H9 (cell line): ENCODE measurements around the gene SLC18B1. TPM values are rescaled to one million over a fixed set of nuclear protein-coding genes. Genes with fewer than 3 reads are reported as not detected.

Experiments
- DNase-seq: peaks from one replicate; pipeline ENCODE4 v3.0.0-alpha.2; 2017
- H2AFZ ChIP-seq: one replicate; pipeline ENCODE4 v1.6.1; 2013; ENCODE audit warnings: mild to moderate bottlenecking, low read length, control low read depth, moderate library complexity
- H2AK5ac ChIP-seq: 2 replicates; pipeline ENCODE4 v1.6.1; 2013; ENCODE audit warnings: low read length, control low read depth, mixed read lengths; ENCODE audit not compliant: insufficient read length
- H2BK120ac ChIP-seq: one replicate; pipeline ENCODE4 v1.6.1; 2013; ENCODE audit warnings: low read depth, mild to moderate bottlenecking, low read length, control low read depth, inconsistent platforms; ENCODE audit not compliant: poor library complexity, severe bottlenecking
- H2BK12ac ChIP-seq: 2 replicates; pipeline ENCODE4 v1.6.1; 2013; ENCODE audit warnings: low read length, control low read depth, mixed read lengths, low read depth; ENCODE audit not compliant: insufficient read length
- H2BK15ac ChIP-seq: 2 replicates; pipeline ENCODE4 v1.6.1; 2013; ENCODE audit warnings: low read depth, low read length, control low read depth
- H2BK20ac ChIP-seq: one replicate; pipeline ENCODE4 v1.6.1; 2013; ENCODE audit warnings: low read depth, mild to moderate bottlenecking, low read length, control low read depth, inconsistent platforms; ENCODE audit not compliant: poor library complexity, severe bottlenecking
- H2BK5ac ChIP-seq: 2 replicates; pipeline ENCODE4 v1.6.1; 2013; ENCODE audit warnings: low read length, control low read depth, mixed read lengths; ENCODE audit not compliant: insufficient read length
- H3K14ac ChIP-seq: 2 replicates; pipeline ENCODE4 v1.6.1; 2013; ENCODE audit warnings: low read length, control low read depth; ENCODE audit not compliant: insufficient read depth
- H3K18ac ChIP-seq: 2 replicates; pipeline ENCODE4 v1.6.1; 2013; ENCODE audit warnings: low read depth, mild to moderate bottlenecking, mixed read lengths, low read length, control low read depth; ENCODE audit not compliant: insufficient read length
- H3K23ac ChIP-seq: 2 replicates; pipeline ENCODE4 v1.6.1; 2013; ENCODE audit warnings: low read length, control low read depth, mixed read lengths, low read depth; ENCODE audit not compliant: insufficient read length
- H3K23me2 ChIP-seq: 2 replicates; pipeline ENCODE4 v1.6.1; 2013; ENCODE audit warnings: low read depth, mild to moderate bottlenecking, mixed read lengths, low read length, control low read depth; ENCODE audit not compliant: insufficient read length, poor library complexity, severe bottlenecking
- H3K27ac ChIP-seq: 2 replicates; pipeline ENCODE4 v1.5.1; 2013; ENCODE audit warnings: low read length, control low read depth, mixed read lengths, low read depth; ENCODE audit not compliant: insufficient read length
- H3K27me3 ChIP-seq: 2 replicates; pipeline ENCODE4 v1.6.1; 2013; ENCODE audit warnings: low read length, control low read depth, inconsistent platforms; ENCODE audit not compliant: insufficient read depth
- H3K4ac ChIP-seq: 2 replicates; pipeline ENCODE4 v1.6.1; 2013; ENCODE audit warnings: low read depth, mild to moderate bottlenecking, control low read depth, inconsistent platforms, low read length, moderate library complexity
- H3K4me1 ChIP-seq: 2 replicates; pipeline ENCODE4 v1.6.1; 2013; ENCODE audit warnings: low read length, control low read depth, inconsistent platforms; ENCODE audit not compliant: insufficient read depth
- H3K4me2 ChIP-seq: 2 replicates; pipeline ENCODE4 v1.6.1; 2013; ENCODE audit warnings: low read length, control low read depth, mixed read lengths; ENCODE audit not compliant: insufficient read length, insufficient read depth
- H3K56ac ChIP-seq: 2 replicates; pipeline ENCODE4 v1.6.1; 2013; ENCODE audit warnings: low read depth, mild to moderate bottlenecking, mixed read lengths, low read length, control low read depth; ENCODE audit not compliant: insufficient read length
- H3K79me1 ChIP-seq: 2 replicates; pipeline ENCODE4 v1.6.1; 2013; ENCODE audit warnings: low read depth, mild to moderate bottlenecking, moderate library complexity, low read length, control low read depth, inconsistent platforms; ENCODE audit not compliant: insufficient read depth, poor library complexity, severe bottlenecking
- H3K79me2 ChIP-seq: 2 replicates; pipeline ENCODE4 v1.6.1; 2013; ENCODE audit warnings: low read length, control low read depth, inconsistent platforms; ENCODE audit not compliant: insufficient read depth
- H3K9ac ChIP-seq: 2 replicates; pipeline ENCODE4 v1.6.1; 2013; ENCODE audit warnings: low read length, control low read depth, mixed read lengths; ENCODE audit not compliant: insufficient read length; ENCODE audit errors: extremely low read depth
- H3K9me3 ChIP-seq: one replicate; pipeline ENCODE4 v1.6.1; 2013; ENCODE audit warnings: low read depth, low read length, inconsistent platforms; ENCODE audit not compliant: control insufficient read depth
- H3T11ph ChIP-seq: one replicate; pipeline ENCODE4 v1.6.1; 2013; ENCODE audit warnings: mild to moderate bottlenecking, low read length, control low read depth, inconsistent platforms
- H4K20me1 ChIP-seq: one replicate; pipeline ENCODE4 v1.6.1; 2013; ENCODE audit not compliant: control insufficient read depth, insufficient read length, insufficient read depth
- H4K5ac ChIP-seq: 2 replicates; pipeline ENCODE4 v1.6.1; 2013; ENCODE audit warnings: low read depth, mild to moderate bottlenecking, mixed read lengths, low read length, control low read depth; ENCODE audit not compliant: insufficient read length
- H4K8ac ChIP-seq: replicated peaks from 2 replicates; pipeline ENCODE4 v1.6.1; 2013; ENCODE audit warnings: low read length, control low read depth, mixed read lengths, low read depth; ENCODE audit not compliant: insufficient read length
- H4K91ac ChIP-seq: 2 replicates; pipeline ENCODE4 v1.6.1; 2013; ENCODE audit warnings: low read depth, mild to moderate bottlenecking, moderate library complexity, mixed read lengths, low read length, control low read depth; ENCODE audit not compliant: insufficient read length
- H3K27ac Mint-ChIP-seq, 3 experiments: 2 replicates in 2 of 3; 3 replicates in 1 of 3; pipeline ENCODE4 v1.8.0; 2020 to 2021; ENCODE audit warnings: mixed read lengths in 3 of 3, mild to moderate bottlenecking in 1 of 3, moderate library complexity in 1 of 3
- H3K27me3 Mint-ChIP-seq: 2 replicates; pipeline ENCODE4 v1.8.0; 2021; ENCODE audit warnings: low read depth, mild to moderate bottlenecking, moderate library complexity, mixed read lengths
- H3K36me3 Mint-ChIP-seq, 3 experiments: 2 replicates in 2 of 3; 3 replicates in 1 of 3; pipeline ENCODE4 v1.8.0; 2020 to 2021; ENCODE audit warnings: low read depth in 3 of 3, mixed read lengths in 3 of 3; ENCODE audit not compliant: insufficient read depth in 1 of 3
- H3K4me1 Mint-ChIP-seq, 2 experiments: 2 replicates each; pipeline ENCODE4 v1.8.0; 2020; ENCODE audit warnings: mixed read lengths in 2 of 2
- H3K4me3 Mint-ChIP-seq, 2 experiments: 2 replicates in 1 of 2; 3 replicates in 1 of 2; pipeline ENCODE4 v1.8.0; 2020 to 2021; ENCODE audit warnings: mild to moderate bottlenecking in 2 of 2, mixed read lengths in 2 of 2, moderate library complexity in 1 of 2
- H3K9me3 Mint-ChIP-seq, 2 experiments: 2 replicates in 1 of 2; 3 replicates in 1 of 2; pipeline ENCODE4 v1.8.0; 2020; ENCODE audit warnings: mild to moderate bottlenecking in 2 of 2, mixed read lengths in 2 of 2, moderate library complexity in 1 of 2
- CTCF ChIP-seq: fragments of 200-600 bp; sonication (generic); conservative IDR thresholded peaks from 3 replicates; pipeline ENCODE4 v1.8.0; 2021; ENCODE audit warnings: antibody characterized with exemption, mild to moderate bottlenecking
- WGBS: extraction: QIAGEN DNeasy Blood & Tissue Kit; methylation state at CpG from one replicate; pipeline ENCODE4 v1.1.7; 2013; ENCODE audit warnings: missing lambda C conversion rate, low lambda C conversion rate, mixed read lengths; ENCODE audit not compliant: insufficient read length; ENCODE audit errors: extremely low coverage; 5-methylcytosine and 5-hydroxymethylcytosine counted together
- total RNA-seq: library from RNA; stranded (reverse); gene quantifications from 2 replicates; pipeline ENCODE4 v1.2.1, GENCODE V29; 2021

SLC18B1 gene
- total RNA-seq, 1 experiment from 2014 or later = 19.8 TPM

- H4K20me1 ChIP-seq = no peaks in the 10 kb centered on the region
- no peaks in the 10 kb centered on the region for H3K23me2 ChIP-seq
- no peak overlapping the region for H2AK5ac ChIP-seq
- no peak overlapping the region for H3K9ac ChIP-seq
- H3T11ph ChIP-seq = no peak overlapping the region
- no peak overlapping the region for H2AFZ ChIP-seq
- H3K79me1 ChIP-seq = no peaks in the 10 kb centered on the region
- H3K4me1 ChIP-seq = no peaks in the 10 kb centered on the region
- no peak overlapping the region for H2BK12ac ChIP-seq
- H3K27me3 ChIP-seq = no peaks in the 10 kb centered on the region
- no peak overlapping the region for H4K5ac ChIP-seq
- no peaks in the 10 kb centered on the region for H3K79me2 ChIP-seq
- H3K27me3 Mint-ChIP-seq = no peaks in the 10 kb centered on the region; the same call in 1 of the 2 replicates
- no peak overlapping the region for H3K27ac ChIP-seq
- no peak overlapping the region for H3K14ac ChIP-seq
- no peak overlapping the region for H3K4ac ChIP-seq
- H3K4me1 Mint-ChIP-seq = no peaks in the 10 kb centered on the region
- H4K91ac ChIP-seq = no peak overlapping the region
- no peak overlapping the region for H2BK5ac ChIP-seq
- no peak overlapping the region for H3K4me2 ChIP-seq
- no peak for TF ChIP-seq CTCF
- no peak overlapping the region for H2BK15ac ChIP-seq
- no peaks in the 10 kb centered on the region for H3K36me3 Mint-ChIP-seq
- no peak overlapping the region for H3K23ac ChIP-seq
- H3K9me3 Mint-ChIP-seq = no peaks in the 10 kb centered on the region
- no peak overlapping the region for H3K56ac ChIP-seq
- H2BK120ac ChIP-seq = no peak overlapping the region
- WGBS = no CpG with 5 or more reads among the region's 2 CpGs
- H2BK20ac ChIP-seq = no peak overlapping the region
- no peak overlapping the region for H3K18ac ChIP-seq
- H4K8ac ChIP-seq = no peak overlapping the region
- no peaks in the 10 kb centered on the region for H3K9me3 ChIP-seq
- H3K4me3 Mint-ChIP-seq = no peak overlapping the region
- DNase-seq = no peak
- no peak overlapping the region for H3K27ac Mint-ChIP-seq
Measured at GRCh38 chr6:132733283-132733682, 65.2 kb downstream of the SLC18B1 start.
